Measurements from ENCODE around the gene ZNF157.
"Not testable (repeated sequence)": the region's sequence is repeated elsewhere in the genome, so short reads cannot be mapped to it uniquely, and the experiment has no call there.

The ZNF157 gene

DNA sequence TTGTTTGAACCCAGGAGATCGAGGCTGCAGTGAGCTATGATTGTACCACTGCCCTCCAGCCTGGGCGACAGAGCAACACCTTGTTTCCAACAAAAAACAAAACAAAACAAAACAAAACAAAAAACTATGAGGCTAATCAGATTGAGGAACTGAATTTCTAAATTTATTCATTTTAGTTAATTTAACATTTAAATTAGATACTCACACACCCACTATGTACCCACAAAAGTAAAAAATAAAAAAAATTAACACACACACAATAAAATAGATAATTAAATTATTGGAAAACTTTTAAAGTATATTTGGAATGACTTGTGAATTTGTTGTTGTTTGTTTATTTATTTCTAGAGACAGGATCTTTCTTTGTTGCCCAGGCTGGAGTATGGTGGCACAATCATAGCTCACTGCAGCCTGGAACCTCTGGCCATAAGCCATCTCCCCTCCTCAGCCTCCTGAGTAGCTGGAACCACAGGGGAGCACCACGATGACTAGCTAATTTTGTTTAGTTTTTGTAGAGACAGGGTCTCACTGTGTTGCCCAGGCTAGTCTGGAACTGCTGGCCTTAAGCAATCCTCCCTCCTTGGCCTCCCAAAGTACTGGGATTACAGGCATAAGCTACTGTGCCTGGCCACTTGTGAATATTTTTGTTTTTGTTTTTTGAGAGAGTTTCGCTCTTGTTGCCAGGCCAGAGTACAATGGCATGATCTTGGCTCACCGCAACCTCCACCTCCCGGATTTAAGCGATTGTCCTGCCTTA lies 9.8 kb upstream of the ZNF157 start:
- DNase-seq (ENCODE audit: low read depth), result no peak
- no peak overlapping the region for H3K4me3 ChIP-seq (ENCODE audit: control insufficient read depth, low read depth, low read length)
- TF ChIP-seq, protein P1, sequence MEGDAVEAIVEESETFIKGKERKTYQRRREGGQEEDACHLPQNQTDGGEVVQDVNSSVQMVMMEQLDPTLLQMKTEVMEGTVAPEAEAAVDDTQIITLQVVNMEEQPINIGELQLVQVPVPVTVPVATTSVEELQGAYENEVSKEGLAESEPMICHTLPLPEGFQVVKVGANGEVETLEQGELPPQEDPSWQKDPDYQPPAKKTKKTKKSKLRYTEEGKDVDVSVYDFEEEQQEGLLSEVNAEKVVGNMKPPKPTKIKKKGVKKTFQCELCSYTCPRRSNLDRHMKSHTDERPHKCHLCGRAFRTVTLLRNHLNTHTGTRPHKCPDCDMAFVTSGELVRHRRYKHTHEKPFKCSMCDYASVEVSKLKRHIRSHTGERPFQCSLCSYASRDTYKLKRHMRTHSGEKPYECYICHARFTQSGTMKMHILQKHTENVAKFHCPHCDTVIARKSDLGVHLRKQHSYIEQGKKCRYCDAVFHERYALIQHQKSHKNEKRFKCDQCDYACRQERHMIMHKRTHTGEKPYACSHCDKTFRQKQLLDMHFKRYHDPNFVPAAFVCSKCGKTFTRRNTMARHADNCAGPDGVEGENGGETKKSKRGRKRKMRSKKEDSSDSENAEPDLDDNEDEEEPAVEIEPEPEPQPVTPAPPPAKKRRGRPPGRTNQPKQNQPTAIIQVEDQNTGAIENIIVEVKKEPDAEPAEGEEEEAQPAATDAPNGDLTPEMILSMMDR (IDR thresholded peaks at IDR 0.05; ENCODE audit: control insufficient read depth, insufficient read depth, low read depth, low read length, missing control alignments), result no peak

DNA sequence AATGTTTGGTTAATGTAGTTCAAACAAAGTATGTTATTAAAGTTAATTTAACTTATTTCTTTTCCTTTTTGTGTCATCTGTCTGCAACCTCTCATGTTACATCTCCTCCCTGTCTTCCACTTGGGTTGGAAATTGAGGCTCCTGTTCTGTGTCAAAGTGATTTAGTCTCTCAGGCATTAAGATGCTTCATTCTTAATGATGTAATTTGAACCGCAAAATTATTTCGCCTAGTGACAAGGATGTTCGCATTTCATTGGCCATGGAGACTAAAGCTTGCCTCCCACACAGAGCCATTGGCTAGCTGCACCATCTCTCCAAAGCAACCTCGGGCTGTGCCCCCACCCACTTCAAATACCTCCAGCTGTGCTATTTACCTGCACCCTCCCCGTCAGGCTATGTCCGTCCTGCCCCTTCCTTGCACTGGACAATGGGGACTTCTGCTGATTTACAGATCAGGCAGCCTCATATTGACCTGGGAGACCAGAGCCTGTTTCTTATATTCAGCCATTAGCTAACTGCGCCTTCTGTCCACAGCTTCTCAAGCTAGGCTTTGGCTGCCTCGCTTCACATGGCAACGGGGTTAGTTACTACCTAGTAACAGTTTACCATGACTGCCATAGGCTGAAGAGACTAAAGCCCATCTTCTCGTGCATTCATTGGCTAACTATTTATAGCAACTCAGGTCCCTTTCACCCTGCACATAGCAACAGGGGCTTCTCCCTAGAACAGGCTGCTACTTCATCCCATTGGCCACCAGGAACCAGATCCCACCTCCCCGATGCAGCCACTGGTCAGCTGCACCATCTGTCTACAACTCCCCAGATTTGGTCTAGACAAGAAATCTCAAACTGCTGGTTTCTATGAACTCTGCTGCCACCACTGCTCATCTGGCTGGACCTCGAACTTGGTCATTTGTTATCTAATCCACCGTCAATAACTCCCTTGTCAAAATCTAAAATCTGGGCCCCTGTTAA lies 8.6 kb upstream of the ZNF157 start:
- TF ChIP-seq, protein P1 (IDR thresholded peaks at IDR 0.05; ENCODE audit: control insufficient read depth, insufficient read depth, low read depth, low read length, missing control alignments), result peak; percentile 10
- peak; percentile 79 for DNase-seq (ENCODE audit: low read depth)
- H3K4me3 ChIP-seq (ENCODE audit: control insufficient read depth, low read depth, low read length), result peak overlapping the region; percentile 35

DNA sequence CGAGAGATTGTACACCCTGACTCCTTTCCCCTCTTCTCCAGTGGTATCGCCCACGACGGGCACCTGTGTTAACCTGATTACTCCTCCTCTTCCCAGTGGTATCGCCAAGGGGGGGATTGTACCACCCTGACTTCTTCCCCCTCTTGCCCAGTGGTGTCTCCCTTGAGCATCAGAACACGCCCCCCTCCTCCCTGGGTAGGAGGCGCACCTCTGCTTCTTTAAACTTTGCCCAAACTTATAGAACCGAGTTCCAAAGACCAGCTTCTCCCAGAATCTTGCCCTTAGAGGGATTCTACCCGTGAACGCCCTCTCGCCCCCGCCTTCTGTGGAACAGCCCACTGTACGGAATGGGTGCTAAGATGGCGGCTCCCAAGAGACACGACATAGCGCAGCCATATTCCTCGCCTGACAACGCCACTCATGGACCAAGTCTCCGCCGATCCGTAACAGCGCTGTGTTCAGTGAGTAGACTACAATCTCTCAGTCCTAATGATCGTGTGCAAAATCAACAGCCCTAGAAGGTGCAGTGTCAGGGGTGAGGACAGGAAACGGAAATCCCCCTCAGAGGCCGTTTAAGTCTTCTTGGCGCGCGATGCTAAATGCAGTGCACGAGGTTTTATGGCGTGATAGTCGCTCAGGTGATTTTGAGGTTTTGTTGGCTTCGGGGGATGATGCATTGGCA lies 4.2 kb upstream of the ZNF157 start:
- DNase-seq (ENCODE audit: low read depth), result no peak
- TF ChIP-seq, protein P1 (IDR thresholded peaks at IDR 0.05; ENCODE audit: control insufficient read depth, insufficient read depth, low read depth, low read length, missing control alignments), result no peak
- H3K4me3 ChIP-seq (ENCODE audit: control insufficient read depth, low read depth, low read length), result peak overlapping the region; percentile 40

DNA sequence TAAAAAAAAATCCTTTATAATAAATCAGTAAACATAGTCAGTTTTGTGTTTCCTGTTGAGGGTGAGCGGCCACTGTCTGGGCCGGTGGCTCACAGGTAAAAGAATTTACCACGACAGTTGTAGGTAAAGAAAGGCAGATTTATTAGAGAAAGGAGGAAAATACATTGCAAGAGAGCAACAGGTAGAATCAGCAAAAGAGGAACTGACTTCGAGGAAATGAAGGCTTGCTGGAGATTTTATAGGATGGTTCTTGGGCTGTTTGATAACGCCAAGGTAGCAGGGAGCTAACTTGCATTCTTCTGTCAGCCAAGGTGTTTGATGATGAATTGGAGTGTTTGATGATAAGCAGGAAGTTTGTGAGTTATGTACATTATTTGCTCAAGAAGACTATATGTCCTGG lies 2.8 kb downstream of the ZNF157 start:
- H3K4me3 ChIP-seq (ENCODE audit: control insufficient read depth, low read depth, low read length), result no peak overlapping the region
- no peak for DNase-seq (ENCODE audit: low read depth)
- TF ChIP-seq, protein P1 (IDR thresholded peaks at IDR 0.05; ENCODE audit: control insufficient read depth, insufficient read depth, low read depth, low read length, missing control alignments), result no peak

DNA sequence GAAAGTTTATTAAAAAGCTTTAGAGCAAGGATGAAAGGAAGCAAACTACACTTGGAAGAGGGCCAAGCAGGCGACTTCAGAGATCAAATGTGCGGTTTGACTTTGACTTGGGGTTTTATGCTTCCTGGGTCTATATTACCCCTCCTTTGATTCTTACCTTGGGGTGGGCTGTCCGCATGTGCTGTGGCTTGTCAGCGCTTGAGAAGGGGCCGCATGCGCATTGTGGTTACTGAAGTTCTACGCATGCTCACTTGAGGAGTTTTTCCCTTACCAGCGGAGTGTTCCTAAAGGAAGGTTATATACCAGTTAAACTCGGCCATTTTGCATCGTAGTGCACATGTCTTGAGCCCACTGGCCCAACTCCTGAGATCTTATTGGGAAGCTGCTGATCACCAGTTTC lies 9.9 kb downstream of the ZNF157 start:
- peak overlapping the region; percentile 30 for H3K4me3 ChIP-seq (ENCODE audit: control insufficient read depth, low read depth, low read length)
- TF ChIP-seq, protein P1 (IDR thresholded peaks at IDR 0.05; ENCODE audit: control insufficient read depth, insufficient read depth, low read depth, low read length, missing control alignments), result no peak
- DNase-seq (ENCODE audit: low read depth), result peak; percentile 29

DNA sequence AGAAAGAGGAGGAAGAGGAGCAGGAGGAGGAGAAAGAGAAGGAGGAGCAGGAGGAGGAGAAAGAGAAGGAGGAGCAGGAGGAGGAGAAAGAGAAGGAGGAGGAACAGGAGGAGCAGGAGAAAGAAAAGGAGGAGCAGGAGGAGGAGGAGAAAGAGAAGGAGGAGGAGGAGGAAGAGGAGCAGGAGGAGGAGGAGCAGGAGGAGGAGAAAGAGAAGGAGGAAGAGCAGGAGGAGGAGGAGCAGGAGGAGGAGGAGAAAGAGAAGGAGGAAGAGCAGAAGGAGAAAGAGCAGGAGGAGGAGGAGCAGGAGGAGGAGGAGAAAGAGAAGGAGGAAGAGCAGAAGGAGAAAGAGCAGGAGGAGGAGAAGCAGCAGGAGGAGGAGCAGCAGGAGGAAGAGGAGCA lies 10.5 kb downstream of the ZNF157 start:
- H3K4me3 ChIP-seq (ENCODE audit: control insufficient read depth, low read depth, low read length), result peak overlapping the region; percentile 8
- not testable (repeated sequence) for DNase-seq (ENCODE audit: low read depth)
